HepG2 (cell line): ENCODE data around the gene NEU4. TPM values are rescaled to one million over a fixed set of nuclear protein-coding genes. Genes with fewer than 3 reads are reported as not detected.

ENCODE experiments used
- EEA1 ChIP-seq: sonication (generic); formaldehyde crosslinking; IDR thresholded peaks from 2 replicates; pipeline ENCODE4 v1.5.1; 2020; ENCODE audit warnings: mild to moderate bottlenecking, missing genetic modification reagents, borderline replicate concordance
- FIP1L1 ChIP-seq: fragments of 200-400 bp; formaldehyde crosslinking; IDR thresholded peaks from 2 replicates; pipeline ENCODE4 v1.6.1; 2018; ENCODE audit warnings: low read depth, mild to moderate bottlenecking, low read length, moderate library complexity, borderline replicate concordance; ENCODE audit not compliant: insufficient read depth
- FOXA1 ChIP-seq, 2 experiments: fragments of 450-650 bp in 1 of 2; sonication (generic) in 1 of 2; formaldehyde crosslinking in 1 of 2; IDR thresholded peaks; 2 replicates each; pipeline versions ENCODE4 v1.4.0 to v1.6.1; 2016 to 2020; ENCODE audit warnings: missing genetic modification reagents in 1 of 2
- HIC2 ChIP-seq: sonication (generic); formaldehyde crosslinking; IDR thresholded peaks from 2 replicates; pipeline ENCODE4 v1.9.0; 2022; ENCODE audit warnings: low read depth, missing genetic modification reagents
- HNRNPLL ChIP-seq: fragments of 200-400 bp; formaldehyde crosslinking; IDR thresholded peaks from 2 replicates; pipeline ENCODE4 v1.6.1; 2017; ENCODE audit warnings: mild to moderate bottlenecking, low read depth, low read length; ENCODE audit not compliant: poor library complexity, severe bottlenecking
- PPARG ChIP-seq: conservative IDR thresholded peaks from 2 replicates; pipeline ENCODE4 v1.6.1; 2016; ENCODE audit warnings: missing biosample characterization, missing genetic modification reagents
- RBM39 ChIP-seq: fragments of 200-400 bp; formaldehyde crosslinking; IDR thresholded peaks from one replicate; pipeline ENCODE4 v1.6.1; 2018; ENCODE audit warnings: antibody characterized with exemption, mild to moderate bottlenecking, low read depth, low read length; ENCODE audit not compliant: poor library complexity, severe bottlenecking
- REPIN1 ChIP-seq: sonication (generic); formaldehyde crosslinking; IDR thresholded peaks from 2 replicates; pipeline ENCODE4 v1.8.0; 2022; ENCODE audit warnings: missing genetic modification reagents, low read depth, mild to moderate bottlenecking, borderline replicate concordance
- RORA ChIP-seq: sonication (generic); formaldehyde crosslinking; IDR thresholded peaks from 2 replicates; pipeline ENCODE4 v1.5.0; 2020; ENCODE audit warnings: mild to moderate bottlenecking, missing genetic modification reagents, moderate library complexity
- SP4 ChIP-seq: sonication (generic); formaldehyde crosslinking; IDR thresholded peaks from 2 replicates; pipeline ENCODE4 v1.8.1; 2023; ENCODE audit warnings: mild to moderate bottlenecking, missing genetic modification reagents
- TBX2 ChIP-seq: sonication (generic); formaldehyde crosslinking; IDR thresholded peaks from 2 replicates; pipeline ENCODE4 v1.5.0; 2020; ENCODE audit warnings: missing genetic modification reagents, mild to moderate bottlenecking, borderline replicate concordance
- TERF1 ChIP-seq: sonication (generic); formaldehyde crosslinking; IDR thresholded peaks from 2 replicates; pipeline ENCODE4 v1.8.0; 2022; ENCODE audit warnings: mild to moderate bottlenecking, missing genetic modification reagents, moderate library complexity
- THAP7 ChIP-seq: sonication (generic); formaldehyde crosslinking; IDR thresholded peaks from 2 replicates; pipeline ENCODE4 v1.8.1; 2023; ENCODE audit warnings: mild to moderate bottlenecking, missing genetic modification reagents
- ZC3H4 ChIP-seq: sonication (generic); formaldehyde crosslinking; IDR thresholded peaks from 2 replicates; pipeline ENCODE4 v1.4.0; 2020; ENCODE audit warnings: missing genetic modification reagents, borderline replicate concordance
- ZMYM2 ChIP-seq: sonication (generic); formaldehyde crosslinking; IDR thresholded peaks from 2 replicates; pipeline ENCODE4 v1.8.0; 2022; ENCODE audit warnings: mild to moderate bottlenecking, missing genetic modification reagents
- ZNF251 ChIP-seq: sonication (generic); formaldehyde crosslinking; IDR thresholded peaks from 2 replicates; pipeline ENCODE4 v1.9.0; 2021; ENCODE audit warnings: mild to moderate bottlenecking, missing genetic modification reagents
- ZNF280D ChIP-seq: sonication (generic); formaldehyde crosslinking; IDR thresholded peaks from 2 replicates; pipeline ENCODE4 v1.5.1; 2020; ENCODE audit warnings: mild to moderate bottlenecking, missing genetic modification reagents
- ZNF577 ChIP-seq: sonication (generic); formaldehyde crosslinking; IDR thresholded peaks from 2 replicates; pipeline ENCODE4 v1.4.0; 2020; ENCODE audit warnings: mild to moderate bottlenecking, low read depth, missing genetic modification reagents, borderline replicate concordance
- ZNF607 ChIP-seq: sonication (generic); formaldehyde crosslinking; IDR thresholded peaks from 2 replicates; pipeline ENCODE4 v1.5.1; 2020; ENCODE audit warnings: missing genetic modification reagents, mild to moderate bottlenecking, borderline replicate concordance
- ZNF652 ChIP-seq: IDR thresholded peaks from 2 replicates; pipeline ENCODE4 v1.6.1; 2016; ENCODE audit warnings: low read depth, borderline replicate concordance
- ZNF737 ChIP-seq: sonication (generic); formaldehyde crosslinking; IDR thresholded peaks from 2 replicates; pipeline ENCODE4 v1.5.0; 2020; ENCODE audit warnings: missing genetic modification reagents, mild to moderate bottlenecking, borderline replicate concordance
- polyA plus RNA-seq, 8 experiments: library from polyadenylated mRNA; depleted of rRNA in 3 of 8; stranded (reverse) in 7 of 8; unstranded in 1 of 8; fragments of >200 nt; fragmentation: Illumina TruSeq in 4 of 8; extraction: Trizol in 4 of 8; gene quantifications; 2 replicates each; pipeline versions ENCODE4 v1.2.1 to v1.2.3, GENCODE V29; 2011 to 2016; ENCODE audit warnings: low read depth in 4 of 8, missing spikeins in 1 of 8, mixed read lengths in 1 of 8; ENCODE audit not compliant: insufficient read depth in 1 of 8
- total RNA-seq, 5 experiments: library from RNA; depleted of rRNA; stranded (reverse); fragments of >200 nt; fragmentation: Illumina TruSeq; extraction: Trizol; gene quantifications; 2 replicates each; pipeline ENCODE4 v1.2.3, GENCODE V29; 2016; ENCODE audit warnings: low read depth in 1 of 5

NEU4 gene
- total and polyA plus RNA-seq, 2 of the 13 experiments (the other 11 are each of a cell fraction or from before 2014, with no cell fraction given): 53.5 to 107 TPM

DNA sequence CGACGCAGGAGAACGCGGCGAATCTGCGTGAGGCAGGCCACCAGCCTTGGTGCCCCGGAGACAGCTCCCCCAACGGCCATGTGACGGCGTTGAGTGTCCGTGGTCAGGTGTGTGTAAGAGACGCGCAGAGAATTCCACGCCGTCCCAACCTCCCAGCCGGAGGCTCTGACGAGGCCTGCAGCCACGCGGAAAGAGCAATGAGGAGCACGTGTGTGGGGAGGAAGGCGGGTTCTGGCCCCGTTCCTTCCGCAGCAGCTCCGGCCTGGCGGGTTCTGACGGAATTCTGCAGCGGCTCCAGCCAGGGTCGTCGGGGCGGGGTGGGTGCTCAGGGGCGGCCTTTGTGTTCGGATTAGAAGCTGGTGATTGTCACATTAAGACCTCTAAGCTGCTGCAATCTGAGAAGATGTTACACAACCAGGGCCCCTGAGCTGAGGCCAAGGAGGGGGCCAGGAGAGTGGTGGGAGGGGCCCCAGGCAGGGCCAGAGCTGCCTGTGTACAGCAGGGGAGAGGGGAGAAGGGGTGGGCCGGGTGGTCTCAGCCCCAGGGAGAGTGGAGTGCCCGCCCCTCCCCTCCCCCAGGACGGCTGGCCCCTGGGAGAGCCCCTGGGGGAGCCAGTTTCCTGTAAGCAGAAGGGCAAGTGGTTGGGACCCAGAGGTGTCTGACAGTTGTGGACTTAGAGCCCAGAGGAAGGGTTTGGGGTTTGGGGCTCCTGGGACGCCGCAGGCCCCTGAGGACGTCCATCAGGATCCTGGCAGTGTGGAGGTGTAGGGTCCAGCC is 37.5 kb upstream of the NEU4 start (continued):
- TF ChIP-seq ZNF652 (CRISPR knock-in tag) (no peak), FIP1L1 (no peak), ZC3H4 (peak; percentile 72; the same call in 1 of the 2 replicates), EEA1 (CRISPR knock-in tag) (peak; percentile 48; the same call in 1 of the 2 replicates), FOXA1 (IDR thresholded peaks at IDR 0.05) (no peak), FOXA1 (CRISPR knock-in tag; IDR thresholded peaks at IDR 0.05) (peak; percentile 6; the same call in 1 of the 2 replicates), SP4 (CRISPR knock-in tag) (peak; percentile 70; the same call in 1 of the 2 replicates), ZNF577 (CRISPR knock-in tag) (no peak), TBX2 (CRISPR knock-in tag) (peak; percentile 67), ZNF251 (CRISPR knock-in tag) (no peak), RBM39 (peak; percentile 54), ZNF607 (CRISPR knock-in tag) (peak; percentile 90; the same call in 1 of the 2 replicates), PPARG (peak; percentile 1; the same call in 1 of the 2 replicates), RORA (CRISPR knock-in tag) (no peak), HIC2 (CRISPR knock-in tag) (peak; percentile 84), ZNF280D (CRISPR knock-in tag) (0 out of 2 replicates have a peak, but pooled peaks have one; percentile 57), ZMYM2 (CRISPR knock-in tag) (peak; percentile 77; the same call in 1 of the 2 replicates), TERF1 (CRISPR knock-in tag) (no peak), ZNF737 (CRISPR knock-in tag) (peak; percentile 88), THAP7 (CRISPR knock-in tag) (no peak; the same call in none of the 2 replicates), REPIN1 (CRISPR knock-in tag) (peak; percentile 85), HNRNPLL (peak; percentile 72)
